K562 (cell line): Measurements from ENCODE around the gene CTSZ. TPM values are rescaled to one million over a fixed set of nuclear protein-coding genes. Genes with fewer than 3 reads are reported as not detected.

Experiments used
- ARID2 ChIP-seq: fragments of 450-650 bp; IDR thresholded peaks from 2 replicates; pipeline ENCODE4 v1.6.1; 2017; ENCODE audit warnings: antibody characterized with exemption, mild to moderate bottlenecking
- ARID4B ChIP-seq: sonication (generic); formaldehyde crosslinking; IDR thresholded peaks from 2 replicates; pipeline ENCODE4 v1.8.0; 2022; ENCODE audit warnings: mild to moderate bottlenecking, missing genetic modification reagents
- ASH1L ChIP-seq: fragments of 450-650 bp; IDR thresholded peaks from 2 replicates; pipeline ENCODE4 v1.6.1; 2018; ENCODE audit warnings: borderline replicate concordance, mild to moderate bottlenecking, low read depth; ENCODE audit not compliant: partially characterized antibody
- ATF6 ChIP-seq: sonication (generic); formaldehyde crosslinking; IDR thresholded peaks from 2 replicates; pipeline ENCODE4 v1.4.0; 2020; ENCODE audit warnings: mild to moderate bottlenecking, missing genetic modification reagents
- CBX1 ChIP-seq: sonication (generic); IDR thresholded peaks from 2 replicates; pipeline ENCODE4 v1.6.1; 2016; ENCODE audit warnings: antibody characterized with exemption, low read depth, mild to moderate bottlenecking
- CCNT2 ChIP-seq: IDR thresholded peaks from 2 replicates; pipeline ENCODE4 v1.6.1; 2011; ENCODE audit warnings: borderline replicate concordance, low read depth, mild to moderate bottlenecking, moderate library complexity, mixed read lengths, low read length; ENCODE audit not compliant: insufficient read length; ENCODE audit errors: extremely low read depth
- CHD4 ChIP-seq: fragments of 200-600 bp; sonication (generic); IDR thresholded peaks from 3 replicates; pipeline ENCODE4 v1.6.1; 2012; ENCODE audit warnings: low read depth, mild to moderate bottlenecking, mixed read lengths, low read length, inconsistent platforms; ENCODE audit not compliant: insufficient read depth, insufficient replicate concordance, poor library complexity, severe bottlenecking
- HDAC6 ChIP-seq: IDR thresholded peaks from 2 replicates; pipeline ENCODE4 v1.6.1; 2012; ENCODE audit warnings: low read depth, mild to moderate bottlenecking, control low read depth, inconsistent platforms, low read length, moderate library complexity
- JUNB ChIP-seq: fragments of 450-650 bp; formaldehyde crosslinking; conservative IDR thresholded peaks from 2 replicates; pipeline ENCODE4 v1.4.0; 2020; ENCODE audit warnings: mild to moderate bottlenecking
- KAT7 ChIP-seq: sonication (generic); formaldehyde crosslinking; IDR thresholded peaks from 2 replicates; pipeline ENCODE4 v1.8.0; 2022; ENCODE audit warnings: missing genetic modification reagents, mild to moderate bottlenecking, borderline replicate concordance
- KDM2B ChIP-seq: fragments of 250-450 bp; sonication (Bioruptor Pico); IDR thresholded peaks from 2 replicates; pipeline ENCODE4 v1.8.0; 2021; ENCODE audit warnings: mild to moderate bottlenecking, moderate library complexity
- MXI1 ChIP-seq: IDR thresholded peaks from 2 replicates; pipeline ENCODE4 v1.6.1; 2011; ENCODE audit warnings: low read depth, mild to moderate bottlenecking, improper control_type of control experiment, low read length
- PHB ChIP-seq: fragments of 250-450 bp; sonication (Bioruptor Pico); IDR thresholded peaks from 2 replicates; pipeline ENCODE4 v1.5.0; 2021
- POLR2G ChIP-seq: fragments of 200-400 bp; formaldehyde crosslinking; IDR thresholded peaks from 2 replicates; pipeline ENCODE4 v1.6.1; 2017; ENCODE audit warnings: low read depth, mild to moderate bottlenecking, antibody characterized with exemption, low read length, moderate library complexity
- POLR3G ChIP-seq: IDR thresholded peaks from 2 replicates; pipeline ENCODE4 v1.6.1; 2011; ENCODE audit not compliant: insufficient read length, insufficient replicate concordance; ENCODE audit errors: extremely low read depth
- SOX6 ChIP-seq: fragments of 450-650 bp; IDR thresholded peaks from 2 replicates; pipeline ENCODE4 v1.6.1; 2014; ENCODE audit warnings: mild to moderate bottlenecking
- TCF7 ChIP-seq: sonication (generic); IDR thresholded peaks from 2 replicates; pipeline ENCODE4 v1.6.1; 2016; ENCODE audit warnings: antibody characterized with exemption, borderline replicate concordance
- U2AF2 ChIP-seq: fragments of 200-400 bp; formaldehyde crosslinking; optimal IDR thresholded peaks from 2 replicates; pipeline ENCODE3; 2017; ENCODE audit warnings: low read depth, mild to moderate bottlenecking, low read length
- XRCC3 ChIP-seq: fragments of 450-650 bp; IDR thresholded peaks from 2 replicates; pipeline ENCODE4 v1.6.1; 2017; ENCODE audit warnings: mild to moderate bottlenecking, moderate library complexity
- ZNF143 ChIP-seq: sonication (generic); formaldehyde crosslinking; IDR thresholded peaks from 2 replicates; pipeline ENCODE4 v1.9.0; 2022; ENCODE audit warnings: mild to moderate bottlenecking, missing genetic modification reagents
- ZNF79 ChIP-seq: fragments of 250-450 bp; sonication (Bioruptor Pico); IDR thresholded peaks from 2 replicates; pipeline ENCODE4 v1.4.0; 2020; ENCODE audit warnings: low read depth, mild to moderate bottlenecking, moderate library complexity
- polyA plus RNA-seq, 8 experiments: library from polyadenylated mRNA; depleted of rRNA in 4 of 8; stranded (reverse) in 5 of 8; unstranded in 3 of 8; fragments of >200 nt; fragmentation: Nextera tagmentation in 2 of 8; fragmentation: Illumina TruSeq in 1 of 8; extraction: Ambion mirVana in 2 of 8; extraction: Trizol in 1 of 8; gene quantifications; 2 replicates each; pipeline versions ENCODE4 v1.2.1 to v1.2.3, GENCODE V29; 2011 to 2014; ENCODE audit warnings: inconsistent platforms in 1 of 8, missing spikeins in 1 of 8
- total RNA-seq, 7 experiments: library from RNA; depleted of rRNA in 6 of 7; stranded (reverse); fragments of >200 nt in 6 of 7; fragmentation: Illumina TruSeq in 2 of 7; extraction: Trizol in 2 of 7; gene quantifications; 2 replicates each; pipeline versions ENCODE4 v1.2.1 to v1.2.3, GENCODE V29; 2011 to 2021; ENCODE audit warnings: low replicate concordance in 1 of 7
- TF ChIP-seq, protein P1 (sequence below): fragments of 250-450 bp; sonication (Bioruptor Pico); IDR thresholded peaks from 2 replicates; pipeline ENCODE4 v1.5.0; 2021

CTSZ gene
- total and polyA plus RNA-seq, 9 of the 15 experiments (the other 6 are each of a cell fraction or from before 2014, with no cell fraction given): 1.6 to 143 (median 82.8) TPM

GRCh38 chr20:59032023-59032712, 25.1 kb upstream of the CTSZ start, which contains the start of gene ATP5F1E (continued):
- TF ChIP-seq MXI1: no peak
- TF ChIP-seq POLR2G: peak; percentile 98
- peak; percentile 15; the same call in 1 of the 2 replicates for TF ChIP-seq PHB (CRISPR knock-in tag)
- peak; percentile 95 for TF ChIP-seq KAT7 (CRISPR knock-in tag)
- TF ChIP-seq ZNF79 (CRISPR knock-in tag): peak; percentile 96
- TF ChIP-seq ARID4B (CRISPR knock-in tag): peak; percentile 68
- TF ChIP-seq XRCC3: no peak
- TF ChIP-seq JUNB: no peak; the same call in 1 of the 2 replicates
- TF ChIP-seq POLR3G: no peak
- no peak for TF ChIP-seq U2AF2
- TF ChIP-seq ARID2: no peak
- TF ChIP-seq TCF7: no peak
- TF ChIP-seq, protein P1, sequence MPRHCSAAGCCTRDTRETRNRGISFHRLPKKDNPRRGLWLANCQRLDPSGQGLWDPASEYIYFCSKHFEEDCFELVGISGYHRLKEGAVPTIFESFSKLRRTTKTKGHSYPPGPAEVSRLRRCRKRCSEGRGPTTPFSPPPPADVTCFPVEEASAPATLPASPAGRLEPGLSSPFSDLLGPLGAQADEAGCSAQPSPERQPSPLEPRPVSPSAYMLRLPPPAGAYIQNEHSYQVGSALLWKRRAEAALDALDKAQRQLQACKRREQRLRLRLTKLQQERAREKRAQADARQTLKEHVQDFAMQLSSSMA (CRISPR knock-in tag): peak; percentile 93
- TF ChIP-seq CCNT2: peak; percentile 70
- 0 out of 2 replicates have a peak, but pooled peaks have one; percentile 62 for TF ChIP-seq ATF6 (CRISPR knock-in tag)
- 0 out of 2 replicates have a peak, but pooled peaks have one; percentile 39 for TF ChIP-seq CBX1
- no peak for TF ChIP-seq HDAC6
- peak; percentile 68 for TF ChIP-seq ASH1L
- no peak for TF ChIP-seq CHD4
- 0 out of 2 replicates have a peak, but pooled peaks have one; percentile 10 for TF ChIP-seq SOX6
- TF ChIP-seq ZNF143: no peak
- TF ChIP-seq KDM2B (CRISPR knock-in tag): peak; percentile 96
